Left ventricle myocardium inferior (tissue), 1 donor: ENCODE measurements around the gene CFDP1. TPM values are rescaled to one million over a fixed set of nuclear protein-coding genes. Genes with fewer than 3 reads are reported as not detected.

Experiments
- DNase-seq: peaks from one replicate; pipeline ENCODE4 v3.0.0-alpha.2; 2020
- H3K27ac ChIP-seq: fragments of 200-600 bp; replicated peaks from 2 replicates; pipeline ENCODE4 v1.8.0; 2021
- H3K27me3 ChIP-seq: fragments of 200-600 bp; 2 replicates; pipeline ENCODE4 v1.8.0; 2021; ENCODE audit warnings: low read depth
- H3K36me3 ChIP-seq: fragments of 200-600 bp; 2 replicates; pipeline ENCODE4 v1.8.0; 2021
- H3K4me1 ChIP-seq: fragments of 200-600 bp; 2 replicates; pipeline ENCODE4 v1.8.0; 2021
- H3K4me3 ChIP-seq: fragments of 200-600 bp; 2 replicates; pipeline ENCODE4 v1.8.0; 2021; ENCODE audit warnings: mild to moderate bottlenecking, moderate library complexity
- H3K9me3 ChIP-seq: fragments of 200-600 bp; replicated peaks from 2 replicates; pipeline ENCODE4 v1.8.0; 2021
- CTCF ChIP-seq: fragments of 200-600 bp; IDR thresholded peaks from 2 replicates; pipeline ENCODE4 v1.8.0; 2021; ENCODE audit warnings: antibody characterized with exemption, mild to moderate bottlenecking, borderline replicate concordance
- intact Hi-C: fragments of 100-400 bp; cut with micrococcal nuclease; formaldehyde crosslinking; loops from one replicate; pipeline ENCODE4 v1.11.0; 2022
- total RNA-seq: library from RNA; stranded (reverse); fragmentation: NEBNext Ultra II Directional; extraction: Animal tissue kit (Norgen Biotek cat#: 25700); gene quantifications from one replicate; pipeline ENCODE4 v1.2.1, GENCODE V29; 2021
- donor health status: DM: no; HTN: yes; CAD: no; lungs with severe emphysema.

Gene CFDP1
- total RNA-seq, 1 donor from 2014 or later, result 24.9 TPM

GRCh38 chr16:75398333-75398732 lies 35.0 kb downstream of the CFDP1 start:
- no peak for TF ChIP-seq CTCF
- intact Hi-C loops, result no loop called here
- Histone ChIP-seq H3K27ac (peak overlapping the region; percentile 27), H3K4me1 (peaks cover 31% of the 10 kb centered on the region), H3K36me3 (peaks cover 11% of the 10 kb centered on the region), H3K9me3 (no peaks in the 10 kb centered on the region), H3K4me3 (no peak overlapping the region), H3K27me3 (no peaks in the 10 kb centered on the region)
- DNase-seq, result no peak

DNA sequence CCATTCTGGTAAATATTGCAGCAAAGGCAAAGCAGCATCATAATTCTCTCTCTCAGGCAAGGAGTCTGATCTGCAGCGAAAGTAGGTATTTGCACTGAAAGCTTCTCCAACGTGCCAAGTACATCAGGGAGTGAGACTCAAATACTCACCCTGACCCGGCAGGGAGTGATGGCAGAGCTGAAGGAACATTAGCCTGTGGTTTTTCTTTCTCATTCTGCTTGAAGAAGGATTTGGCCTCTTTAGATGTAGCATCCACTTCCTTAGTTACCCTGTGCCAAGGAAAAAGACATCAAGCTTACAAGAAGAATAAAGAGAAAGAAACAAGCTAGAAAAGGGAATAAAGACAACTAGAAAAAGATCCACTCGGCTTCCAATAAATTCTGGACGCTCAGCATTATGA lies 38.4 kb downstream of the CFDP1 start:
- H3K4me1 ChIP-seq, result peaks cover 39% of the 10 kb centered on the region
- H3K9me3 ChIP-seq, result no peaks in the 10 kb centered on the region
- no peak overlapping the region for H3K4me3 ChIP-seq
- intact Hi-C loops, result no loop called here
- no peak for DNase-seq
- TF ChIP-seq CTCF, result no peak
- no peak overlapping the region for H3K27ac ChIP-seq
- no peaks in the 10 kb centered on the region for H3K27me3 ChIP-seq
- H3K36me3 ChIP-seq, result peaks cover 32% of the 10 kb centered on the region

DNA sequence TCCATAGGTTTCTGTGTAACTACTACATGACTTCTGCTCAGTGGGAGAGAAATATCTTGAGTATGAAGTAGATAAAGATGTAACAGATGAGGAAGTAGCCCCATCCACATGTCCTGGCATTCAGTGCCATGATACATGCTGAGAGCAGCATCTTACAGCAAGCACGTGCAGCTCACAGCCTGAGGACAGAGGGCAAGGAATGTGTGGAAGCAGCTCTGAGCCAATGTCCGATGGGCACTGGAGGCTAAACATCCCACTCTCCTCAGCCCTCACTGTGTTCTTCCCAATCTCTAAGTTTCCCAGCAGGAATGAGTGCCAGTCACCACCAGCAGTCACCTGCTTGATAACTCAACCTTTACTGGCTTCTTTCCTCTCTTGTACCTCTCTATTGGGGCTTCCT lies 40.4 kb downstream of the CFDP1 start:
- no peak for TF ChIP-seq CTCF
- H3K36me3 ChIP-seq, result peaks cover 32% of the 10 kb centered on the region
- no peaks in the 10 kb centered on the region for H3K27me3 ChIP-seq
- intact Hi-C loops, result no loop called here
- peaks cover 49% of the 10 kb centered on the region for H3K4me1 ChIP-seq
- no peaks in the 10 kb centered on the region for H3K9me3 ChIP-seq
- no peak for DNase-seq
- H3K4me3 ChIP-seq, result no peak overlapping the region
- peak overlapping the region; percentile 38 for H3K27ac ChIP-seq

GRCh38 chr16:75390926-75391653 lies 42.2 kb downstream of the CFDP1 start:
- H3K27ac ChIP-seq, result peak overlapping the region; percentile 56
- intact Hi-C loops, result no loop called here

GRCh38 chr16:75389096-75389690 lies 44.1 kb downstream of the CFDP1 start:
- H3K9me3 ChIP-seq, result no peaks in the 10 kb centered on the region
- no peaks in the 10 kb centered on the region for H3K27me3 ChIP-seq
- H3K36me3 ChIP-seq, result peaks cover 32% of the 10 kb centered on the region
- no peak for TF ChIP-seq CTCF
- intact Hi-C loops, result loop anchor here (5.0 kb wide), 1 partner anchor 157 kb away; no protein-coding TSS in a partner anchor
- H3K4me3 ChIP-seq, result no peak overlapping the region
- H3K27ac ChIP-seq, result peak overlapping the region; percentile 56
- no peak for DNase-seq
- peaks cover 52% of the 10 kb centered on the region for H3K4me1 ChIP-seq

More at GRCh38 chr16:75390926-75391653, 42.2 kb downstream of the CFDP1 start:
- Histone ChIP-seq H3K4me1 (peaks cover 44% of the 10 kb centered on the region), H3K4me3 (no peak overlapping the region), H3K36me3 (peaks cover 38% of the 10 kb centered on the region), H3K9me3 (no peaks in the 10 kb centered on the region), H3K27me3 (no peaks in the 10 kb centered on the region)
- DNase-seq, result no peak
- TF ChIP-seq CTCF, result no peak
